Measurements from ENCODE around the gene HSPB1. TPM values are rescaled to one million over a fixed set of nuclear protein-coding genes. Genes with fewer than 3 reads are reported as not detected.
A peak's percentile ranks its signal among the peaks of the same experiment; 100 is the strongest.
"Not testable (repeated sequence)": the region's sequence is repeated elsewhere in the genome, so short reads cannot be mapped to it uniquely, and the experiment has no call there.

The HSPB1 gene
- total RNA-seq, 1 donor from 2014 or later = 57.1 TPM

DNA sequence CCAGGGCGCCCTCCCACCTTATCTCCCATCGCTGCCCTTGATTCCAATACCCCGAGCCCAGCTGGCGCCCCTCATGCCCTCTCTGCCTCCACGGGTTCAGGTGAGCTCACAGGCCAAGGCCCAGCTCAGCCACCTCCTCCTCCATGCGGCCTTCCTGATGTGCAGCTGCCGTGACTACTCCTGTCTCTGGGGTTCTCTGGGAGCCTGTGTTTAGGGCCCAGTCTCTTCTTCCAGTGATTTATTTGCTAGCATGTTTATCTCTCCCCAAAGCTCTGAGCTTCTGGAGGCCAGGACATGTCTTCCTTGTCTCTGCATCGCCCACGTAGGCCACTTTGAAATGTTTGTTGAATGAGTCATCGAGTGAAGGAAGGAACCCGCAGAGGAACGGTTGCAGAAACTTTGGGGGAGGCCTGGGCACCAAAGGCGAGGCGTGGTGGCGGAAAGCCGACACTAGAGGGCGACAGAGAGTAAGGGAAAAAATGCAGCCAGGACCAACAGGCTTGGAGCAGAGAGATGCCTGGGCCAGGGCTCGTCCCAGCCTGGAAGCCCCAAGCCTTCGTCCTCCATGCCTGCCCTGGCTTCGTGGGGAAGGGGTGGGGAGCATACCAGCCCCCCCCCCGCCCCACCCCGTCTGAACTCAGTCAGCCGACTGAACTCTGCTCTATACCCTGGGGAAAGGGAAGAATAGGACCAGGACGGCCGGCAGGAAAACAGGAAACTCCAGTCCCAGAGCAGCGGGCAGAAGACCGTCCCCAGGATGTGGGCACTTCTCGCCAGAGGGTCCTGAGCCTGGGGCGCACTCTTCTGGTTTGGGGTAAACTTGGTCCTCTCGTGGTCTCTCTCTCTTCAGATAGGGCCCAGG, 10.9 kb upstream of the HSPB1 start:
- DNase-seq (ENCODE audit: low read depth, low spot score) = peak; percentile 96
- peaks cover 18% of the 10 kb centered on the region for H3K4me1 Mint-ChIP-seq
- H3K9me3 Mint-ChIP-seq = no peaks in the 10 kb centered on the region
- H3K36me3 Mint-ChIP-seq (ENCODE audit: low read depth) = no peaks in the 10 kb centered on the region
- H3K27me3 Mint-ChIP-seq (ENCODE audit: low read depth) = peaks cover 10% of the 10 kb centered on the region
- H3K27ac Mint-ChIP-seq (ENCODE audit: unreplicated experiment) = peak overlapping the region; percentile 54
- no peak overlapping the region for H3K4me3 Mint-ChIP-seq
- TF ChIP-seq, protein P1, sequence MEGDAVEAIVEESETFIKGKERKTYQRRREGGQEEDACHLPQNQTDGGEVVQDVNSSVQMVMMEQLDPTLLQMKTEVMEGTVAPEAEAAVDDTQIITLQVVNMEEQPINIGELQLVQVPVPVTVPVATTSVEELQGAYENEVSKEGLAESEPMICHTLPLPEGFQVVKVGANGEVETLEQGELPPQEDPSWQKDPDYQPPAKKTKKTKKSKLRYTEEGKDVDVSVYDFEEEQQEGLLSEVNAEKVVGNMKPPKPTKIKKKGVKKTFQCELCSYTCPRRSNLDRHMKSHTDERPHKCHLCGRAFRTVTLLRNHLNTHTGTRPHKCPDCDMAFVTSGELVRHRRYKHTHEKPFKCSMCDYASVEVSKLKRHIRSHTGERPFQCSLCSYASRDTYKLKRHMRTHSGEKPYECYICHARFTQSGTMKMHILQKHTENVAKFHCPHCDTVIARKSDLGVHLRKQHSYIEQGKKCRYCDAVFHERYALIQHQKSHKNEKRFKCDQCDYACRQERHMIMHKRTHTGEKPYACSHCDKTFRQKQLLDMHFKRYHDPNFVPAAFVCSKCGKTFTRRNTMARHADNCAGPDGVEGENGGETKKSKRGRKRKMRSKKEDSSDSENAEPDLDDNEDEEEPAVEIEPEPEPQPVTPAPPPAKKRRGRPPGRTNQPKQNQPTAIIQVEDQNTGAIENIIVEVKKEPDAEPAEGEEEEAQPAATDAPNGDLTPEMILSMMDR (conservative IDR thresholded peaks at IDR 0.05) = peak; percentile 98

DNA sequence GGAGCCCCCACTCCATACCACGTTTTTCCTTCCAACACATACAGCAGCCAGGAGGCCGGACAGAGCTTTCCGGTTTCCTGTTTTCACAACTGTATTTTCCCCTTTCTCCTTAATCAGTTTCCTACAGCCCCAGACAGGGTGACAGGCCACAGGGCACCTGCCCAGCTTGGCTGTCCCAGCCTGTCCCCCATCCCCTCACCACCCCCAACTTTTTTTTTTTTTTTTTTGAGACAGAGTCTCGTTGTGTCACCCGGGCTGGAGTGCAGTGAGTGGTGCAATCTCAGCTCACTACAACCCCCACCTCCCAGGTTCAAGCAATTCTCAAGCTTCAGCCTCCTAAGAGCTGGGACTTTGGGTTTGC, 10.3 kb upstream of the HSPB1 start:
- H3K4me3 Mint-ChIP-seq = no peak overlapping the region

DNA sequence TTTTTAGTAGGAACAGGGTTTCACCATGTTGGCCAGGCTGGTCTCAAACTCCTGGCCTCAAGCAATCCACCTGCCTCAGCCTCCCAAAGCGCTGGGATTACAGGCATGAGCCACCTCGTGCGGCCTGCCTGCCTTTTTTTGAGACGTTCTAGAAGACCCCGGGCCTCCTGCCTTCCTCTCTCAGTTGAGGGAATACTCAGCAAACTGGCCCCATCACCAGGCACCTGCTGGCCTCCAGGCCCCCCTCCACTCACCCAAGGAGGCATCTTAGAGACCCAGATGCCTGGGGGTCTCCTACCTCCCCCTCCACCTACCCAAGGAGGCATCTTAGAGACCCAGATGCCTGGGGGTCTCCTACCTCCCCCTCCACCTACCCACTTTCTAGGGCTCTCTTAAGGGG, 9.6 kb upstream of the HSPB1 start:
- H3K4me1 Mint-ChIP-seq = peaks cover 18% of the 10 kb centered on the region
- H3K9me3 Mint-ChIP-seq; H3K4me3 Mint-ChIP-seq; H3K27ac Mint-ChIP-seq (ENCODE audit: unreplicated experiment); H3K36me3 Mint-ChIP-seq (ENCODE audit: low read depth); DNase-seq (ENCODE audit: low read depth, low spot score): not testable (repeated sequence)
- H3K27me3 Mint-ChIP-seq (ENCODE audit: low read depth) = peaks cover 10% of the 10 kb centered on the region

More for the DNA sequence above, 10.3 kb upstream of the HSPB1 start:
- TF ChIP-seq, protein P1 (conservative IDR thresholded peaks at IDR 0.05) = no peak
- DNase-seq (ENCODE audit: low read depth, low spot score) = no peak
- Mint-ChIP-seq H3K27ac (ENCODE audit: unreplicated experiment) (no peak overlapping the region), H3K36me3 (ENCODE audit: low read depth) (no peaks in the 10 kb centered on the region), H3K9me3 (no peaks in the 10 kb centered on the region), H3K27me3 (ENCODE audit: low read depth) (peaks cover 10% of the 10 kb centered on the region), H3K4me1 (peaks cover 18% of the 10 kb centered on the region)

DNA sequence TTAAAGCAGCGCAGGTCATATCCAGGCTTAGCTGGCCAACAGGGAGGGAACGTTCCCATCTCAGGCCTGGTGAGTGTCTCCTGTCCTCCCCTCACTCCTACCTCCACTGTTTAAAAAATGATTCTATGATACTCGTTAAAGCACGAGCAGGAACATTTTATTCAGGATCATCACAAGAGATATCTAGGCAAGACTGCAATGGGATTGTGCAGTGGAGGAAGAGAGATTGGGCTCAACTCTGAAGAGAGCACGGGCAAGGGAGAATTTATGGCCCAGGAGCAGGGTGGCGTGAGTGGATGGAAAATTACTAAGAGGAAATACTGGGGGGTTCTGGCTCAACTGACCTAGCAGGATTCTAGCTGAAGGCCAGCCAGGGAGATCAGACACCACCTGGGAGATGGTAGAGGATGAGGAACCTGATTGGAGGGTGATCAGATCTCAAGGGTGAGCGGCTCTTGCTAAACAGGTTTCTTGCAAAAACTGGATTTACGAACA, 9.0 kb upstream of the HSPB1 start:
- Mint-ChIP-seq H3K4me3 (no peak overlapping the region), H3K36me3 (ENCODE audit: low read depth) (no peaks in the 10 kb centered on the region), H3K4me1 (peaks cover 18% of the 10 kb centered on the region), H3K27ac (ENCODE audit: unreplicated experiment) (no peak overlapping the region), H3K27me3 (ENCODE audit: low read depth) (peaks cover 10% of the 10 kb centered on the region), H3K9me3 (no peaks in the 10 kb centered on the region)
- DNase-seq (ENCODE audit: low read depth, low spot score) = no peak
- TF ChIP-seq, protein P1 (conservative IDR thresholded peaks at IDR 0.05) = no peak

DNA sequence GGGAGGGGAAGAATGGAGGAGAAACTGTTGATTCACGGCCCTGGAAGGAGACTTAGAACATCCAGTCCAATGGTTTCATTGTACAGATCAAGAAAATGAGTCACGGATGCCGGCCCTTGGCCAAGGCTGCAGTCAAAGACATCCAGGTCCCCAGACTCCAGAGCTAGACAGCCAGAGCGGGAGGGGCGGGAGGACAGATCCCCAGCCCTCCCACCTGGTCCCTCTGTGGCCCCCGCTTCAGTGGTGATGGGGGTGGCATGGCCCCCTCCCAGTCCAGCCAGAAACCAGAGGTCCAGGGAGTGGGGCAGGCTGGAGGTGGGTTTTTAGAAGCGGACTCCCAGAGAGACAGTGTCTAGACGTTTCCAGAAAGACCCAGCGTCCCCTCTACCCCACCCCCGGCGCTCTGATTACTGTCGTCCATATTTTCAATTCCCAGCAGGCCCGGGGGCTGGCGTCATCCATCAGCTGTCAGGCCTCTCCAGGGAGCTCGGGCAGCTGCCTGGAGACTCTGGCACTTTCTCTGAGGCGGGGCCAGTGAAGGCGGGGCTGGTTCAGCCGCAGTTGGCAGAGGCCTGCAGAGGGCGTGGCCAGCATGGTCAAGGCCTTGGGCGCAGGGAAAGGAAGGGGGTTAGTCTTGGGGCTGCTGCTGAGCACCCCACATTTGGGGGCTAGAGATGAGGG, 8.0 kb upstream of the HSPB1 start:
- Mint-ChIP-seq H3K36me3 (ENCODE audit: low read depth) (no peaks in the 10 kb centered on the region), H3K4me1 (peaks cover 18% of the 10 kb centered on the region), H3K27me3 (ENCODE audit: low read depth) (peaks cover 8% of the 10 kb centered on the region), H3K9me3 (no peaks in the 10 kb centered on the region), H3K4me3 (peak overlapping the region; percentile 38), H3K27ac (ENCODE audit: unreplicated experiment) (no peak overlapping the region)
- TF ChIP-seq, protein P1 (conservative IDR thresholded peaks at IDR 0.05) = no peak
- DNase-seq (ENCODE audit: low read depth, low spot score) = peak; percentile 42

Measured in neural crest cell (in vitro differentiated cells).